HEK293 (cell line): Measurements from ENCODE around the gene FNDC11.

Experiments used
- GLI4 ChIP-seq: fragments of 450-650 bp; formaldehyde crosslinking; IDR thresholded peaks from 2 replicates; pipeline ENCODE4 v1.5.1; 2016; ENCODE audit warnings: missing biosample characterization, missing genetic modification characterization
- MYNN ChIP-seq: fragments of 450-650 bp; formaldehyde crosslinking; IDR thresholded peaks from 2 replicates; pipeline ENCODE4 v1.5.1; 2016; ENCODE audit warnings: missing biosample characterization, missing genetic modification characterization, borderline replicate concordance
- ZIC2 ChIP-seq: fragments of 450-650 bp; formaldehyde crosslinking; IDR thresholded peaks from 2 replicates; pipeline ENCODE4 v1.5.1; 2016; ENCODE audit warnings: missing biosample characterization, missing genetic modification characterization
- ZNF121 ChIP-seq: fragments of 450-650 bp; formaldehyde crosslinking; IDR thresholded peaks from 2 replicates; pipeline ENCODE4 v1.5.1; 2016; ENCODE audit warnings: missing biosample characterization, missing genetic modification characterization
- ZNF324 ChIP-seq: fragments of 450-650 bp; formaldehyde crosslinking; IDR thresholded peaks from 2 replicates; pipeline ENCODE4 v1.5.1; 2016; ENCODE audit warnings: missing biosample characterization, missing genetic modification characterization
- ZNF416 ChIP-seq: fragments of 450-650 bp; formaldehyde crosslinking; IDR thresholded peaks from 2 replicates; pipeline ENCODE4 v1.5.1; 2016; ENCODE audit warnings: missing biosample characterization, missing genetic modification characterization
- ZNF433 ChIP-seq: fragments of 450-650 bp; formaldehyde crosslinking; IDR thresholded peaks from 2 replicates; pipeline ENCODE4 v1.5.1; 2016; ENCODE audit warnings: missing biosample characterization, missing genetic modification characterization, low read depth
- ZNF561 ChIP-seq: fragments of 450-650 bp; IDR thresholded peaks from 2 replicates; pipeline ENCODE4 v1.5.1; 2018; ENCODE audit warnings: missing biosample characterization, missing genetic modification characterization, borderline replicate concordance
- ZNF785 ChIP-seq: fragments of 450-650 bp; formaldehyde crosslinking; IDR thresholded peaks from 2 replicates; pipeline ENCODE4 v1.5.1; 2016; ENCODE audit warnings: missing biosample characterization, missing genetic modification characterization
- TF ChIP-seq, protein P1 (sequence below): fragments of 450-650 bp; formaldehyde crosslinking; IDR thresholded peaks from 2 replicates; pipeline ENCODE4 v1.5.1; 2016; ENCODE audit warnings: missing biosample characterization, missing genetic modification characterization

DNA sequence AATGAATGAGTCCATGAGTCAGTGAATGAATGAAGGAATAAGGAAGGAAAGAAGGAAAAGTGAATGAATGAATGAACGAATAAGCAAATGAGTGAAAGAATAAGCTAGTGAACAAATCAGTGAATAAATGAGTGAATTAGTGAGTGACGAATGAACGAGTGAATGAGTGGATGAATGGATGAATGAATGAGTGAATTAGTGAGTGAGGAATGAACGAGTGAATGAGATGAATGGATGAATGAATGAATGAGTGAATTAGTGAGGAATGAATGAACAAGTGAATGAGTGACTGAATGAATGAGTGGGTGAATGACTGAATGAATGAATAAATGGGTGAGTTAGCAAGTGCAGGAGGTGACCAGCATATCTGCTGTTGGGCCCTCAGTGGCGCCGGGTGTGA is 10.2 kb upstream of the FNDC11 start:
- TF ChIP-seq ZNF416 (tag by site-specific recombination) (no peak), ZNF561 (tag by site-specific recombination) (no peak), ZNF324 (no peak), ZNF121 (tag by site-specific recombination) (no peak), GLI4 (no peak), ZNF785 (tag by site-specific recombination) (no peak), ZIC2 (tag by site-specific recombination) (no peak), MYNN (tag by site-specific recombination) (no peak), ZNF433 (tag by site-specific recombination) (no peak)
- TF ChIP-seq, protein P1, sequence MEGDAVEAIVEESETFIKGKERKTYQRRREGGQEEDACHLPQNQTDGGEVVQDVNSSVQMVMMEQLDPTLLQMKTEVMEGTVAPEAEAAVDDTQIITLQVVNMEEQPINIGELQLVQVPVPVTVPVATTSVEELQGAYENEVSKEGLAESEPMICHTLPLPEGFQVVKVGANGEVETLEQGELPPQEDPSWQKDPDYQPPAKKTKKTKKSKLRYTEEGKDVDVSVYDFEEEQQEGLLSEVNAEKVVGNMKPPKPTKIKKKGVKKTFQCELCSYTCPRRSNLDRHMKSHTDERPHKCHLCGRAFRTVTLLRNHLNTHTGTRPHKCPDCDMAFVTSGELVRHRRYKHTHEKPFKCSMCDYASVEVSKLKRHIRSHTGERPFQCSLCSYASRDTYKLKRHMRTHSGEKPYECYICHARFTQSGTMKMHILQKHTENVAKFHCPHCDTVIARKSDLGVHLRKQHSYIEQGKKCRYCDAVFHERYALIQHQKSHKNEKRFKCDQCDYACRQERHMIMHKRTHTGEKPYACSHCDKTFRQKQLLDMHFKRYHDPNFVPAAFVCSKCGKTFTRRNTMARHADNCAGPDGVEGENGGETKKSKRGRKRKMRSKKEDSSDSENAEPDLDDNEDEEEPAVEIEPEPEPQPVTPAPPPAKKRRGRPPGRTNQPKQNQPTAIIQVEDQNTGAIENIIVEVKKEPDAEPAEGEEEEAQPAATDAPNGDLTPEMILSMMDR (tag by site-specific recombination) = no peak
